GM10248 (cell line): ENCODE data around the gene TADA3.

Experiments
- CTCF ChIA-PET: fragments of 300-600 bp; sonication (Branson Sonifier 250); formaldehyde crosslinking; extraction: SDS; loops from one replicate; lab custom pipeline; 2021; ENCODE audit warnings: antibody characterized with exemption; lab: Yijun Ruan, JAX
- POLR2A ChIA-PET: fragments of 350-650 bp; sonication (Branson Sonifier 250); formaldehyde crosslinking; extraction: SDS; loops from one replicate; lab custom pipeline; 2020; ENCODE audit warnings: antibody characterized with exemption; lab: Yijun Ruan, JAX
- DNase-seq: peaks from one replicate; pipeline ENCODE4 v3.0.0; 2012; ENCODE audit errors: extremely low spot score
- TF ChIP-seq, protein P1 (sequence below): IDR thresholded peaks from 2 replicates; pipeline ENCODE4 v1.5.1; 2012; ENCODE audit warnings: mild to moderate bottlenecking, low read depth; ENCODE audit errors: extremely low read depth, missing control alignments, control extremely low read depth

The TADA3 gene

DNA sequence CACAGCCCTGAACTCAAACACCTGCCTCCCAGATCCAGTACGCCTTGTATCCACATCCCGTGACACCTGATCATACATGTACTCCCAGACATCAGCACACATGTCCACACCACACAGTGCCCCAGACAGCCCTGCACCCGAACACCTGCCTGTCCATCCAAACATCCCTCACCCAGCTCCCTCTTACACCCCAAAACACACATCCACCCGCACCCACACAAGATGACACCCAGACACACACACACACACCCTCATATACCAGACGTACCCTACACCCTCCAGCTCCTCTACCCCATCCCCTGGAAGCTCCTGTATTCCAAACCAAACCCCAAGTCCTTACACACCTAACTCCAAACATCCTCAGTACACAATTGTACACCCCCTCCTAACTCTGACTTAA is 23.3 kb downstream of the TADA3 start:
- DNase-seq, result no peak
- ChIA-PET POLR2A (no interaction called here), CTCF (interaction anchor here (0.9 to 1.2 kb wide), 2 partner anchors 9 to 12 kb away, joined by 3 to 4 read pairs; no protein-coding TSS in a partner anchor)
- TF ChIP-seq, protein P1, sequence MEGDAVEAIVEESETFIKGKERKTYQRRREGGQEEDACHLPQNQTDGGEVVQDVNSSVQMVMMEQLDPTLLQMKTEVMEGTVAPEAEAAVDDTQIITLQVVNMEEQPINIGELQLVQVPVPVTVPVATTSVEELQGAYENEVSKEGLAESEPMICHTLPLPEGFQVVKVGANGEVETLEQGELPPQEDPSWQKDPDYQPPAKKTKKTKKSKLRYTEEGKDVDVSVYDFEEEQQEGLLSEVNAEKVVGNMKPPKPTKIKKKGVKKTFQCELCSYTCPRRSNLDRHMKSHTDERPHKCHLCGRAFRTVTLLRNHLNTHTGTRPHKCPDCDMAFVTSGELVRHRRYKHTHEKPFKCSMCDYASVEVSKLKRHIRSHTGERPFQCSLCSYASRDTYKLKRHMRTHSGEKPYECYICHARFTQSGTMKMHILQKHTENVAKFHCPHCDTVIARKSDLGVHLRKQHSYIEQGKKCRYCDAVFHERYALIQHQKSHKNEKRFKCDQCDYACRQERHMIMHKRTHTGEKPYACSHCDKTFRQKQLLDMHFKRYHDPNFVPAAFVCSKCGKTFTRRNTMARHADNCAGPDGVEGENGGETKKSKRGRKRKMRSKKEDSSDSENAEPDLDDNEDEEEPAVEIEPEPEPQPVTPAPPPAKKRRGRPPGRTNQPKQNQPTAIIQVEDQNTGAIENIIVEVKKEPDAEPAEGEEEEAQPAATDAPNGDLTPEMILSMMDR, result no peak

DNA sequence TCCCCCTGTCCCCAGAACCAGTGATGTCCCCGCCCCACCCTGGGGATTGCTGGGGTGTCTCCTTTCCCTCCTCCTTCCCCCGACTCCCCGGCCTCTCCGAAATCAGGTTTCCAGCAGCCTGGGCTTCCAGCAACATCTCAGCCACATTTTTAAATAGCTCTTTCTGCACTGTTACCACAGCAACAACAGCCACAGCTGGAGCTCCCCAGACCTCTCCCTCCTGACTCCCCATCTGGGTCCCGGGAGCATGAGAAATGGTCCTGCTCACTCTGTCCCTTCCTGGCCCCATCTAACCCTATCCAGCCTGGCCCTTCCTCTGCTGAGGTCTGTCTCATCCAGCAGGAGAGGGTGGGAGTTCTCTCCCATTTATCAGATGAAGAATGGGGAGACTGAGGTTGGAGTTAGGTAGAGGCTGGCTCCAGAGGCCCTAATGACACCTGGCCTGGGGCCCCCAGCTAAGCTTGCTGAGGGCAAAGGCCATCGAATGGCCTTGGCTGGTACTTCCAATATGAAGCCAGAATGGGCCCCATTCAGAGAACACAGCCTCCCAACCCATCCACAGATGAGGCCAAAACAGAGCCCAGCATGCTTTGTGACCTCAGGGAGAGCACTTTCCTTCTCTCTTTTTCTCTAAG is 24.0 kb downstream of the TADA3 start:
- CTCF ChIA-PET, result interaction anchor here (1.1 to 1.6 kb wide), 3 partner anchors 9 to 14 kb away, joined by 3 to 4 read pairs (median 3); no protein-coding TSS in a partner anchor
- TF ChIP-seq, protein P1, result no peak
- no peak for DNase-seq
- POLR2A ChIA-PET, result no interaction called here

DNA sequence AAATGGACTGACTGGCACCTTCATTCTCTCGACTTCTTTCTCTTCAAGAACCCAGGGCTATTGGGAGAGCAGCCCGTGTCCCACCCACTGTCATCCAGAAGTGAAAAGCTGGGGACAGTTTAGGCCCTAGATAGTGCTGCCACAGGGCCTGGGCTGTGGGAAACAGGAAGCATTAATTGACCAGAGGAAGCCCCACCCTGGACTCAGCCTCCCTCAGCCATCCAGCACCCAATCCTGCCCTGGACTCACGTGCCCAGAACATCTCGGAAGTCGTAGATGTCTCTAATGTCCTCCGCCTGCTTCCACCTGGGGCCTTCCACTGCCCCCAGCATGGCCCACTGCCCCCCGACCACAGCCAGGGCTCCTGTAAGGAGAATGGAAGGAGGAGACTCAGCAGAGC is 24.9 kb downstream of the TADA3 start:
- ChIA-PET CTCF (interaction anchor here (1.1 to 1.6 kb wide), 3 partner anchors 14 to 15 kb away, joined by 3 read pairs; no protein-coding TSS in a partner anchor), POLR2A (no interaction called here)
- DNase-seq, result no peak
- TF ChIP-seq, protein P1, result no peak

DNA sequence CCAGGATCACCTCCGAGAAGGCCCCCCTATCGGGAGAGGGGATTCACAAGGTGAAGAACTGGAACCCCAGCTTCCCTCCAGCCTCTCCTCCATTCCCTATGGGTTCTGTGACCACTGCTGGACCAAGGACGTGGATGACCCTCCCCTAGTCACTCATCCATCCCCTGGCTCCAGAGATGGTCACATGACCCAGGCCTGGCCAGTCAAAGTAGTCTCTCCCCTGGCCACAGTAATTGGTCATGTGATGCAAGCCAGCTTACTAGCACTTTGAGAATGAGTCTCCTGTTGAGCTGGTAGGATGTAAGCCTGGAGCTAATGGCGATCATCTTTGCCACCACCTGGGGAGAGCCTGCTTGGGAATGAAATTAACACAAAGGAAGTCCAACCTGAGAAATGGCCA is 26.4 kb downstream of the TADA3 start:
- POLR2A ChIA-PET, result no interaction called here

DNA sequence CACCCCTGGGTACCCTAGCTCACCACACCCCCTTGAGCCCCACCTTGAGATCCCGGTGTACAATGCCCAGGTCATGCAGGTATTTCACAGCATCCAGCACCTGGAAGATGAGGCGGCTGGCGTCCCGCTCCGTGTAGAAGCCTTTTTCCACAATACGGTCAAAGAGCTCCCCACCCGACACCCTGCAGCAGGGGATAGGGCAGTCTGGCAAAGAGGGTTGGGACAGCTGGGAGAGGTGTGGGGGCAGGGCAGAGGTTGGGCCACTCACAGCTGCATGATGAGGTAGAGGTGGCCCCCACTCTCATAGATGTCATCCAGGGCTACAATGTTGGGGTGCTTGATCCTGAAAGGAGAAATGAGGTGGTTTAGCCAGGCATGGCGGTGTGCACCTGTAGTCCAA is 29.4 kb downstream of the TADA3 start:
- CTCF ChIA-PET, result interaction anchor here (1.1 to 1.3 kb wide), 3 partner anchors 10 to 76 kb away, joined by 3 to 4 read pairs (median 4); no protein-coding TSS in a partner anchor
- POLR2A ChIA-PET, result no interaction called here

More for the DNA sequence above, 26.4 kb downstream of the TADA3 start:
- TF ChIP-seq, protein P1, result no peak
- CTCF ChIA-PET, result interaction anchor here (1.0 kb wide), 1 partner anchor 38 kb away, joined by 3 read pairs; no protein-coding TSS in a partner anchor
- no peak for DNase-seq

DNA sequence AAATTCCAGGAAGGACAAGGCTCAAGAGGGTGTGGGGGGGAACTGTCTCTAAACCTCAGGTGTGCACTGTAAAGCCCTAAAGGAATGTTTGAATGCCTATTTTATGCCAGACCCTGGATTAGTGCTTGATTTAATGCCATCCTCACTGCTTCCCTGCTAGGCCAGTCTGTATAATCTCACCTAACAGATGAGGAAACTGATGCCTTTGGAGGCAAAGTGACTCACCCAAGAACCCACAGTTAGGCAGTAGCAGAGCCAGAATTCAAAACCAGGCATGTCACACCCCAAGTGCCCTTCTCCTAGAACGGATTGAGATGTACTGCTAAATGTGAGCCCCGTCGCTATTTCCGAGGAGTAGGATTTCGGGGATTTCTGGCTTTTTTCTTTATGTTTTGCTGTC is 30.4 kb downstream of the TADA3 start:
- TF ChIP-seq, protein P1, result no peak
- DNase-seq, result no peak
- POLR2A ChIA-PET, result no interaction called here
- CTCF ChIA-PET, result interaction anchor here (1.0 kb wide), 1 partner anchor 18 kb away, joined by 3 read pairs; no protein-coding TSS in a partner anchor

More for the DNA sequence above, 29.4 kb downstream of the TADA3 start:
- TF ChIP-seq, protein P1, result no peak
- no peak for DNase-seq
